HG02943 (cell line): Measurements from ENCODE around the gene HECTD1.
"Not testable (repeated sequence)": the region's sequence is repeated elsewhere in the genome, so short reads cannot be mapped to it uniquely, and the experiment has no call there.

Source experiments
- ATAC-seq: cut with Tn5 transposase; IDR thresholded peaks from one replicate; pipeline ENCODE4 v1.9.1; 2021; ENCODE audit warnings: mild to moderate bottlenecking, low read depth, moderate library complexity; ENCODE audit not compliant: unreplicated experiment

Gene HECTD1

GRCh38 chr14:31106768-31107167, 100.8 kb downstream of the HECTD1 start:
- no peak for ATAC-seq

GRCh38 chr14:31097081-31097480, 110.5 kb downstream of the HECTD1 start:
- no peak for ATAC-seq

DNA sequence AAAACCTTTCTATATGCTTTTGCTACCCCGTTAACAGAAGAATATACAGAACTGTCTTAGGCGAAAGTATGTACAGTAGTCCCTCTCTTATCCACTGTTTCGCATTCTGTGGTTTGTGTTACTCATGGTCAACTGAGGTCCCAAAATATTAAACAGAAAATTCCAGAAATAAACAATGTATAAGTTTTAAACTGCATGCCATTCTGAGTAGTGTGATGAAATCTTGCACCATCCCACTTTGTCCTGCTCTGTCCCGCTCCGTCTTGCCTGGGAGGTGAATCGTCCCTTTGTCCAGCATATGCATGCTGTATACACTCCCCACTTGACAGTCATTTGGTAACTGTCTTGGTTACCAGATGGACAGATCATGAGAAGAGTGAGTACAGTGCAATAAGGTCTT, 111.3 kb downstream of the HECTD1 start:
- ATAC-seq, result no peak

GRCh38 chr14:31095817-31096216, 111.8 kb downstream of the HECTD1 start:
- not testable (repeated sequence) for ATAC-seq

DNA sequence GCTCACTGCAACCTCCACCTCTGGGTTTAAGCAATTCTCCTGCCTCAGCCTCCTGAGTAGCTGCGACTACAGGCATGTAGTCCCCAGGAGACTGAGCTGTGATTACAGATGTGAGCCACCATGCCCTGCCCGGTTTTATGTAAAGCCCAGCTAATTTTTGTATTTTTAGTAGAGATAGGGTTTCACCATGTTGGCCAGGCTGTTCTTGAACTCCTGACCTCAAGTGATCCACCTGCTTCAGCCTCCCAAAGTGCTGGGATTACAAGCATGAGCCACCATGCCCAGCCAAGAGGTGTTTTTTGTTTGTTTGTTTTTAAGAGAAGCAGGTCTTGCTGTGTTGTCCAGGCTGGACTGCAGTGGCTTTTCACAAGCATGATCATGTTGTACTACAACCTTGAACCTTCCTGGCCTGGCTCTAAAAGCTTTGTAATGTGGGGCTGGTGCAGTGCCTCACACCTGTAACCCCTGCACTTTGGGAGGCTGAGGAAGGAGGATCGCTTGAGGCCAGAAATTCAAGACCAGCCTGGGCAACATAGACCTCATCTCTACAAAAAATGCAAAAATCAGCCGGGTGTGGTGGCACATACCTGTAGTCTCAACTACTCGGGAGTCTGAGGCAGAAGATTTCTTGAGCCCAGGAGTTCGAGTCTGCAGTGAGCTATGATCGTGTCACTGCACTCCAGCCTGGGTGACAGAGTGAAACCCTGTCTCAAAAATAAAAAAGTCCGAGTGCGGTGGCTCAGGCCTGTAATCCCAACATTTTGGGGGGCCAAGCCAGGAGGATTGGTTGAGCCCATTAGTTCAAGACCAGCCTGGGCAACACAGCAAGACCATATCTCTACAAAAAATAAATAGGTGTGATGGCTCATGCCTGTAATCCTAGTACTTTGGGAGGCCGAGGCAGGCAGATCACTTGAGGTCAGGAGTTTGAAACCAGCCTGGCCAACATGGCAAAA, 113.4 kb downstream of the HECTD1 start:
- ATAC-seq, result not testable (repeated sequence)

GRCh38 chr14:31092160-31092708, 115.4 kb downstream of the HECTD1 start:
- no peak for ATAC-seq

DNA sequence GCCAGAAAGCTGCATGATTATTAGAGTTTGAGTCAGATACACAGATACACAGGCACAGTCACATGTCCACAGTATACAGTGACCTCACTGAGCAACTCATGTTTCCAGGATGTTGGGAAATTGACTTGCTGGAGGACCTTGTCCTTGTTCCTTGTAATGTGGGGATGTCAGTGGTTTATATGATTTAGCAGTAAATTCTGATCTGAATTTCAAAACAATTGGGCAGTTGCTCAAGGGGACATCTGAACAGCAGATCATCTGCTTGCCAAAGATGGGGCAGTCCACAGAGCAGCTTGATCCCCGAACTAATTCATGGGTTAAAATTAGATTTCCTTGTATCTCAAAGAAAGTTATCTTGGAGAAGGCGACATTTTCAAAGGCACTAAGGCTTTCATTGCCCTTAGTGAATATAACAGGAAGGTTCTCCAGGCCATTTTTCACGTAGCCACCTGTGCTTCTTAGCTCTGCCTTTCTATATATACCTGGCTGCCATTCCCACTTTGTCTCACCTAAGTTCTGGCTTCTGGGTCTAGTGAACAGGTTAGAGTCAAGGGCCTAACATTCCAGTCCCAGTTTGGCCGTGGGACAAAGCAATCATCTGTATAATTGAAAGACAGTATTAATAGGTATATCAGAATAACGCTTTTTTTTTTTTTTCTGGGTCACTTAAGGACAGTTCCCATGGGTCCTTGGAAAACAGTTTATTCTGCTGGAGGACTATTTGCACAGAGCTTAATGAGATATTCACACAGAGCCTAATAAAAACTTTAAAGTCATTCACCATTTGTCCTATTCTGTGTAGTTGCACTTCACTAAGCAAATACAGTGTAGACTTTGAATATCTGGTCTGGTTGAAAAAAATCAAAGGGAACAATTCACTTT, 116.5 kb downstream of the HECTD1 start:
- no peak for ATAC-seq

- not testable (repeated sequence) for ATAC-seq
Observed at GRCh38 chr14:31086466-31086865, 121.1 kb downstream of the HECTD1 start.

DNA sequence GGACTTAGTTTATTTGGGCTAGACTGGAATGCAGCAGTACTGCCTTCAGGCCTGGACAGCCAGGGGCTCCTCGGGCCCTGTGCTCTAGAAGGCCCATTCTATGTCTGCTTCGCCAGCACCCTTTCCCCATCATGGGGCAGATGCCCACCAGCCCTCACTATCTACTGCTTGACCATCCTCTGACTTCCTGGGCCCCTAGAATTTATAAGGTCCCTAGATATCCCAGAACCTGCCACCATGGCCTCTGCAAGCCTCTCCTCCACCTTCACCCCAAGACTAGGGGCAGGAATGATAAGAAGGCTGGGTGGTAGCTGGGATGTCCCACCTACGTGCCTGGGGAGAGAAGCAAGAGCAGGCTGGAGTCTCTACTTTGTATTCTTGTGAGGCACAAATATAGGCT, 122.6 kb downstream of the HECTD1 start:
- ATAC-seq, result no peak

DNA sequence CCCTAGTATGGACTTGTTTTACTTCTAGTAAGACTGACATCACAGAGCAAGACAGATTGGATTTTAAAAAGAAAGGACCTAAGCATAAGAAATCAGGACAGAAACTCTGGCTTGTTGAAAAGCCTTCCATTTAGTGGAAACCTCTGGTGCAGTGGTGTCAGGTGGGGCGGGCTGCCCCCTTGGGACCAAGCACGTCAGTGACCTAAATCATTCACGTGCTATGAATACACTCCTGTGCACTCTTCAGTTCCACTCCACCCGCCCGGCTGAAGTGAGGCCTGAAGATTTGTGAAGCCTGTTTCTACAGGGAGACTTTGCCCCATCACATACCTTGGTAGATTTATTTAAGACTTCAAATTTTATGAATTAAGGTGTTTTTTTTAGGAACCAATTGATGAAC, 123.2 kb downstream of the HECTD1 start:
- peak; percentile 68 for ATAC-seq

DNA sequence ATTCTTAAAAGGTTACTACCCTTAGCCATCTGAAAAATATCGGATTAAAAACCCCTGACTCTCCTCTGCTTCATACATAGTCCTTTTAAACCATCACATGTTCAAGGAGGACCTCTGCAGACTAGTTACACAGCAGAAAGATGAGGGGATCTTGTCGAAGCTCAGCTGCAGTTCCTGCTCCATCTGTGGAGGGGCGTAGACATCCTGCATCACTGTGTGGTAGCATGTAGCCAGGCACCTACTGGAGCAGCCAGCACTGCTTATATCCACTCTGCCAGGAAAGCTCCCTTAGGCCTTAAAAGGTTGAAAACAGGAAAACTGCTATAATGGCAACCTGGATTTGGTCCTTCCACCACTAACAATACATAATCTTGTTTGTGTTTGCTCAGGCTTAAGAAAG, 123.8 kb downstream of the HECTD1 start:
- no peak for ATAC-seq

DNA sequence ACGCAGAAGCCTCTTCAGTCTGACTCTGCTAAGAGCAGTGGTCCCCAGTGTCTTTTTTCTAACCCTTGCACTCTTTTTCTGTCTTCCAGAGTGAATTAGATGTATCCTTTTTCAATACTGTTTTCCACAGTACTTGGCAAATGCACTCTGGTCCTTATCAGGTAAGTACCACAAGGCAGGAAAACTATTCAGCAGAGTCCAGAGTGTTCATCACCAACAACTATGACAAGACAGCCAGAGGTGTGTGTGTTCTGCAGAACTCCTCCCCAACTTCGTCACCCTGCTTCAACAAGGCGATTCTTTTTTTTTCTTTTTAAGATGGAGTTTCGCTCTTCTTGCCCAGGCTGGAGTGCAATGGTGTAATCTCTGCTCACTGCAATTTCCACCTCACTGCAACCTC, 127.1 kb downstream of the HECTD1 start:
- ATAC-seq, result no peak

GRCh38 chr14:31080056-31080455, 127.5 kb downstream of the HECTD1 start:
- no peak for ATAC-seq

GRCh38 chr14:31078766-31079165, 128.8 kb downstream of the HECTD1 start:
- no peak for ATAC-seq

DNA sequence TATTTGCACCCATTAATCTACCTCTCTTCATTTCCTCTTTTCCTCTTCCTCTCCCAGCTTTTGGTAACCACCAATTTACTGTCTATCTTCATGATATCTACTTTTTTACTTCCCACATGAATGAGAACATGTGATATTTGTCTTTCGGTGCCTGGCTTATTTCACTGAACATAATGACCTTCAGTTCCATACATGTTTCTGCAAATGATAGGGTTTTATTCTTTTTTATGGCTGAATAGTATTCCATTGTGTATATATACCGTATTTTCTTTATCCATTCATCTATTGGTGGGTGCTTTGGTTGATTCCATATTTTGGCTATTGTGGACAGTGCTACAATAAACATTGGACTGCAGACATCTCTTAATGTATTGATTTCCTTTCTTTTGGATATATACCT, 132.4 kb downstream of the HECTD1 start:
- no peak for ATAC-seq

DNA sequence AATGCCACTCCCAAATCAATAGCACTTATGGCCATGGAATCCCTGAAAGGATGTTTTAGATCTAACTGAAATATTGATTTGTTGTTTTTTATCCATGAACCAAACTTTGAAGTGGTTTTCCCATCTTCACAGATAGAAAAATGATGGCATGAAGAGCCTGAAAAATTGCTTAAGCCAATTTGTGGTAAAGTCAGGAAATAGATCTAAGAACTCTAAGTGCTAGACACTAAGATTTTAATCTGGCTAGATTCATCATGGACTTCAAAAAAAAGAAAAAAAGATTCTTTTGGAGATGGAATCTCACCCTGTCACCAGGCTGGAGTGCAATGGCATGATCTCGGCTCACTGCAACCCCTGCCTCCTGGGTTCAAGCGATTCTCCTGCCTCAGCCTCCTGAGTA, 136.4 kb downstream of the HECTD1 start:
- ATAC-seq, result no peak

DNA sequence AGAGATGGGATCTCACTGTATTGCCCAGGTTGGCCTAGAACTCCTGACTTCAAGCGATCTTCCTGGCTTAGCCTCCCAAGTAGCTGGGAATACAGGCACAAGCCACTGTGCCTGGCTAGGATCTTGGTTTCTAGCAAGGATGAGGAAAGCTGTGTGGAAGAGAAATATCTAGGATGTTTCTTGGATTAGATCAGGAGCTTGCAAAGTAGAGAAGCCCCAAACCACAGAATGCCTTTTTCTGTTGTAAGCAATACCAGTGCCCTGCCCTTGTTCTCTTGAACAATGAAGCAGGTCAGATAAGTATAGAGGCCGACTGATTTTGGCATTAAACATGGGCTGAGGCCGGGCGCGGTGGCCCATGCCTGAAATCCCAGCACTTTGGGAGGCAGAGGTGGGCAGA, 137.2 kb downstream of the HECTD1 start:
- ATAC-seq, result no peak

- no peak for ATAC-seq
Observed at GRCh38 chr14:31069343-31069742, 138.2 kb downstream of the HECTD1 start.

GRCh38 chr14:31068235-31068634, 139.4 kb downstream of the HECTD1 start:
- ATAC-seq, result no peak

GRCh38 chr14:31062908-31063307, 144.7 kb downstream of the HECTD1 start:
- not testable (repeated sequence) for ATAC-seq

DNA sequence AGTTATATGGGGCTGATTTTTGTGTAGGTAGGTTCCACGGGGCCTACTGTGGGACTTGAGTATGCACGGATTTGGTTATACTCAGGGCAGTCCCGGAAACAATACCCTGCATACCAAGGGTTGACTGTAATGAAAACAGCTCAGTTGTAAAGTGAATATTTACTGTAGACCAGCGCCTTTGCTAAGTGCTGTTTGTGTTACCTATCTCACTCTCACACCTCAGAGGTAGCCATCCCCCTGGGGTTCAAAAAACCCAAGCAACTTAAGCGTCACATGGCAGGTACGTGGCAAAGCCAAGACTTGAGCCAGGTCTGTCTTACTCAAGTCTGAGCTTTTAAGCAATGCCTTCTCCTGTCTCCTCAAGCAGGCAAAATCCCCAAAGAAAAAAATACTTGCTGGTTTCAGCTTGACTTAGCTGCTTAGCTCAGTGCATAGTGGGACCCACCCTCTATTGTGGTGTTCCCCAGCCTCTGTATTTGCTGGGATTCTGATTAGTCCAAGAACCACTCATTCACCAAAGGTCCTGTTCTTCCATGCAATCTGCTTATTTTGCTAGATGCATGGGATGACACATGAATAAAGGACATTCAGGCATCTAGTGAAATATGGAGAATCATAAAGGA, 147.2 kb downstream of the HECTD1 start:
- no peak for ATAC-seq
